HG02763 (cell line): ENCODE measurements around the gene ATG7.
A peak's percentile ranks its signal among the peaks of the same experiment; 100 is the strongest.
"Not testable (repeated sequence)": the region's sequence is repeated elsewhere in the genome, so short reads cannot be mapped to it uniquely, and the experiment has no call there.

Experiments
- ATAC-seq: cut with Tn5 transposase; IDR thresholded peaks from one replicate; pipeline ENCODE4 v1.9.1; 2021; ENCODE audit warnings: mild to moderate bottlenecking, moderate library complexity; ENCODE audit not compliant: unreplicated experiment

Gene ATG7

GRCh38 chr3:11251807-11252176 is 20.4 kb upstream of the ATG7 start:
- no peak for ATAC-seq

- no peak for ATAC-seq
Measured at GRCh38 chr3:11254876-11255275, 17.3 kb upstream of the ATG7 start.

GRCh38 chr3:11255537-11255936 is 16.7 kb upstream of the ATG7 start:
- ATAC-seq: not testable (repeated sequence)

- ATAC-seq: no peak
Measured at GRCh38 chr3:11258958-11259357, 13.2 kb upstream of the ATG7 start.

GRCh38 chr3:11260460-11260859 is 11.7 kb upstream of the ATG7 start:
- ATAC-seq: no peak

GRCh38 chr3:11269007-11269406 is 3.2 kb upstream of the ATG7 start:
- ATAC-seq: no peak

- no peak for ATAC-seq
Measured at GRCh38 chr3:11272906-11273574, 843 bp downstream of the ATG7 start.

GRCh38 chr3:11273891-11274291 is 1.7 kb downstream of the ATG7 start:
- ATAC-seq: no peak

- ATAC-seq: no peak
Measured at GRCh38 chr3:11274566-11275142, 2.5 kb downstream of the ATG7 start.

GRCh38 chr3:11275926-11276325 is 3.7 kb downstream of the ATG7 start:
- ATAC-seq: no peak

- no peak for ATAC-seq
Measured at GRCh38 chr3:11276901-11277300, 4.7 kb downstream of the ATG7 start.

GRCh38 chr3:11282250-11283138 is 10.3 kb downstream of the ATG7 start:
- ATAC-seq: no peak

GRCh38 chr3:11283139-11283475 is 10.9 kb downstream of the ATG7 start:
- ATAC-seq: no peak

- ATAC-seq: no peak
Measured at GRCh38 chr3:11284011-11284410, 11.8 kb downstream of the ATG7 start.

- ATAC-seq: no peak
Measured at GRCh38 chr3:11285471-11285870, 13.3 kb downstream of the ATG7 start.

GRCh38 chr3:11287404-11287803 is 15.2 kb downstream of the ATG7 start:
- no peak for ATAC-seq

GRCh38 chr3:11288021-11288491 is 15.9 kb downstream of the ATG7 start:
- no peak for ATAC-seq

GRCh38 chr3:11288786-11289637 is 16.8 kb downstream of the ATG7 start:
- peak; percentile 53 for ATAC-seq

GRCh38 chr3:11289864-11290263 is 17.7 kb downstream of the ATG7 start:
- ATAC-seq: no peak

- ATAC-seq: no peak
Measured at GRCh38 chr3:11290743-11291680, 18.8 kb downstream of the ATG7 start.
